CD4-positive, alpha-beta memory T cell (primary cell): ENCODE results near the gene FKBP4. TPM values are rescaled to one million over a fixed set of nuclear protein-coding genes. Genes with fewer than 3 reads are reported as not detected.

Experiments
- CTCF ChIA-PET: fragments of 350-600 bp; sonication (Branson Sonifier 250); formaldehyde crosslinking; loops from one replicate; lab custom pipeline; 2021; ENCODE audit warnings: inconsistent platforms; ENCODE audit not compliant: partially characterized antibody; lab: Charles Lee
- POLR2A ChIA-PET: fragments of 350-600 bp; sonication (Branson Sonifier 250); formaldehyde crosslinking; loops from one replicate; lab custom pipeline; 2021; ENCODE audit not compliant: partially characterized antibody; lab: Charles Lee
- DNase-seq, 5 donors: peaks; one replicate each; pipeline versions ENCODE4 v3.0.0 to v3.0.0-alpha.2; 2020 to 2022; ENCODE audit warnings: mixed read lengths in 1 of 5
- H3K27ac ChIP-seq: one replicate; pipeline ENCODE4 v1.7.0; 2013; ENCODE audit warnings: low read depth, low read length
- H3K27me3 ChIP-seq: 2 replicates; pipeline ENCODE4 v1.7.0; 2013; ENCODE audit warnings: mild to moderate bottlenecking, low read length, moderate library complexity; ENCODE audit not compliant: insufficient read depth
- H3K36me3 ChIP-seq: 2 replicates; pipeline ENCODE4 v1.7.0; 2013; ENCODE audit warnings: mild to moderate bottlenecking, low read length, moderate library complexity; ENCODE audit not compliant: insufficient read depth
- H3K4me1 ChIP-seq: 2 replicates; pipeline ENCODE4 v1.7.0; 2013; ENCODE audit warnings: mild to moderate bottlenecking, low read length, moderate library complexity; ENCODE audit not compliant: insufficient read depth
- H3K4me3 ChIP-seq, 2 donors: one replicate each; pipeline ENCODE4 v1.7.0; 2013; ENCODE audit warnings: low read length in 2 of 2, mild to moderate bottlenecking in 1 of 2
- H3K9me3 ChIP-seq, 2 donors: one replicate each; pipeline ENCODE4 v1.7.0; 2013; ENCODE audit warnings: low read length in 2 of 2, control low read depth in 1 of 2; ENCODE audit not compliant: control insufficient read depth in 1 of 2
- H3K27ac Mint-ChIP-seq, 7 donors: one replicate each; pipeline ENCODE4 v1.8.0; 2020 to 2021; ENCODE audit warnings: mixed read lengths in 7 of 7, mild to moderate bottlenecking in 6 of 7, inconsistent platforms in 3 of 7, moderate library complexity in 3 of 7
- H3K27me3 Mint-ChIP-seq, 2 donors: one replicate each; pipeline ENCODE4 v1.8.0; 2020 to 2021; ENCODE audit warnings: mixed read lengths in 2 of 2
- H3K36me3 Mint-ChIP-seq, 2 donors: one replicate each; pipeline ENCODE4 v1.8.0; 2020 to 2021; ENCODE audit warnings: mixed read lengths in 2 of 2, inconsistent platforms in 1 of 2, mild to moderate bottlenecking in 1 of 2
- H3K4me1 Mint-ChIP-seq, 4 donors: one replicate each; pipeline ENCODE4 v1.8.0; 2020 to 2021; ENCODE audit warnings: mixed read lengths in 4 of 4, mild to moderate bottlenecking in 1 of 4
- H3K4me3 Mint-ChIP-seq, 8 donors: one replicate each; pipeline ENCODE4 v1.8.0; 2020 to 2021; ENCODE audit warnings: mixed read lengths in 8 of 8, mild to moderate bottlenecking in 7 of 8, moderate library complexity in 6 of 8, inconsistent platforms in 3 of 8
- H3K9me3 Mint-ChIP-seq, 8 donors: one replicate each; pipeline ENCODE4 v1.8.0; 2020 to 2021; ENCODE audit warnings: mixed read lengths in 8 of 8, mild to moderate bottlenecking in 5 of 8, inconsistent platforms in 3 of 8, moderate library complexity in 1 of 8
- intact Hi-C: fragments of 100-400 bp; cut with micrococcal nuclease; formaldehyde crosslinking; loops from one replicate; pipeline ENCODE4 v1.15.1; 2023
- polyA plus RNA-seq, 2 donors: library from polyadenylated mRNA; unstranded; fragments of 300-500 nt; fragmentation: Illumina TruSeq; gene quantifications; one replicate each; pipeline ENCODE4 v1.2.3, GENCODE V29; 2021
- total RNA-seq, 2 experiments: library from RNA; stranded (reverse); gene quantifications; one replicate each; pipeline ENCODE4 v1.2.3, GENCODE V29; 2021

Gene FKBP4
- total and polyA plus RNA-seq, 4 experiments from 2014 or later: 24.9 to 53.3 (median 43.1) TPM

GRCh38 chr12:2793561-2793960, 1.2 kb upstream of the FKBP4 start:
- ChIA-PET CTCF (interaction anchor here (2.0 kb wide), 1 partner anchor 111 kb away, joined by 6 read pairs; no protein-coding TSS in a partner anchor), POLR2A (interaction anchor here (1.8 to 3.2 kb wide), 2 partner anchors 9 to 103 kb away, joined by 6 to 55 read pairs; no protein-coding TSS in a partner anchor)
- no peaks in the 10 kb centered on the region for H3K27me3 ChIP-seq
- H3K27ac ChIP-seq: no peak overlapping the region
- no peaks in the 10 kb centered on the region for H3K9me3 ChIP-seq
- intact Hi-C loops: loop anchor here (10.0 kb wide), 1 partner anchor 789 kb away; the partner anchor contains the start of gene DCP1B
- no peak overlapping the region for H3K4me3 ChIP-seq
- no peaks in the 10 kb centered on the region for H3K27me3 Mint-ChIP-seq
- H3K27ac Mint-ChIP-seq: peak overlapping the region in 2 of 7 donors; percentile 64 to 65
- no peak for DNase-seq
- peaks cover 11 to 36% (median 14%) of the 10 kb centered on the region in 4 donors for H3K4me1 Mint-ChIP-seq
- H3K4me1 ChIP-seq: peaks cover 11% of the 10 kb centered on the region
- H3K36me3 ChIP-seq: peaks cover 8% of the 10 kb centered on the region
- peak overlapping the region; percentile 67 to 90 (median 80) for H3K4me3 Mint-ChIP-seq
- peaks cover 13 to 15% of the 10 kb centered on the region in 2 donors for H3K36me3 Mint-ChIP-seq
- H3K9me3 Mint-ChIP-seq: no peaks in the 10 kb centered on the region

- Histone ChIP-seq H3K27me3 (no peaks in the 10 kb centered on the region), H3K4me1 (peaks cover 11% of the 10 kb centered on the region), H3K9me3 (no peaks in the 10 kb centered on the region), H3K4me3 (peak overlapping the region; percentile 8 to 64), H3K27ac (peak overlapping the region; percentile 44), H3K36me3 (peaks cover 15% of the 10 kb centered on the region)
- Mint-ChIP-seq H3K27me3 (no peaks in the 10 kb centered on the region), H3K27ac (peak overlapping the region in 3 of 7 donors; percentile 4 to 87 (median 77)), H3K4me3 (peak overlapping the region; percentile 82 to 93 (median 88)), H3K9me3 (no peaks in the 10 kb centered on the region), H3K4me1 (peaks cover 11 to 36% (median 14%) of the 10 kb centered on the region in 4 donors), H3K36me3 (peaks cover 20 to 22% of the 10 kb centered on the region in 2 donors)
- intact Hi-C loops: loop anchor here (1.0 to 10.0 kb wide), 4 partner anchors 18 to 789 kb away; partner anchors contain the start of genes DCP1B, FOXM1, ITFG2 and RHNO1
- ChIA-PET CTCF (interaction anchor here (2.0 to 2.7 kb wide), 2 partner anchors 10 to 112 kb away, joined by 6 to 18 read pairs; no protein-coding TSS in a partner anchor), POLR2A (interaction anchor here (0.7 to 3.2 kb wide), 7 partner anchors 9 to 103 kb away, joined by 3 to 55 read pairs (median 6); partner anchors contain the start of gene ITFG2)
- DNase-seq: peak in 2 of 5 donors; percentile 16 to 20
Observed at GRCh38 chr12:2794191-2794735, 507 bp upstream of the FKBP4 start.

- Histone ChIP-seq H3K9me3 (no peaks in the 10 kb centered on the region), H3K4me3 (peak overlapping the region; percentile 81 to 83), H3K27ac (peak overlapping the region; percentile 55), H3K36me3 (peaks cover 27% of the 10 kb centered on the region), H3K27me3 (no peaks in the 10 kb centered on the region), H3K4me1 (peaks cover 11% of the 10 kb centered on the region)
- POLR2A ChIA-PET: interaction anchor here (0.8 to 3.2 kb wide), 12 partner anchors 10 to 1236 kb away, joined by 3 to 55 read pairs (median 6); partner anchors contain the start of genes FOXM1, ITFG2, RHNO1 and TULP3
- intact Hi-C loops: loop anchor here (1.0 to 10.0 kb wide), 2 partner anchors 95 to 791 kb away; partner anchors contain the start of genes DCP1B and TULP3
- Mint-ChIP-seq H3K27me3 (no peaks in the 10 kb centered on the region), H3K36me3 (peaks cover 33 to 35% of the 10 kb centered on the region in 2 donors), H3K4me3 (peak overlapping the region; percentile 91 to 97 (median 94)), H3K9me3 (no peaks in the 10 kb centered on the region), H3K4me1 (peaks cover 11 to 36% (median 14%) of the 10 kb centered on the region in 4 donors), H3K27ac (peak overlapping the region in 6 of 7 donors; percentile 66 to 96 (median 93))
- CTCF ChIA-PET: interaction anchor here (0.9 to 2.7 kb wide), 7 partner anchors 11 to 113 kb away, joined by 3 to 19 read pairs (median 4); partner anchors contain the start of gene ITFG2
- peak; percentile 69 to 79 (median 70) for DNase-seq
Observed at GRCh38 chr12:2795291-2796186, 769 bp downstream of the FKBP4 start.

GRCh38 chr12:2796187-2796666, 1.5 kb downstream of the FKBP4 start:
- POLR2A ChIA-PET: interaction anchor here (0.6 to 3.2 kb wide), 10 partner anchors 9 to 1236 kb away, joined by 3 to 55 read pairs (median 6); partner anchors contain the start of genes FOXM1, ITFG2, RHNO1 and TULP3
- peaks cover 11 to 36% (median 14%) of the 10 kb centered on the region in 4 donors for H3K4me1 Mint-ChIP-seq

GRCh38 chr12:2797721-2798418, 3.1 kb downstream of the FKBP4 start:
- intact Hi-C loops: loop anchor here (10.0 kb wide), 1 partner anchor 793 kb away; the partner anchor contains the start of gene DCP1B

More at GRCh38 chr12:2796187-2796666, 1.5 kb downstream of the FKBP4 start:
- CTCF ChIA-PET: interaction anchor here (0.9 to 2.7 kb wide), 5 partner anchors 12 to 113 kb away, joined by 3 to 19 read pairs (median 7); partner anchors contain the start of gene ITFG2
- Mint-ChIP-seq H3K36me3 (peaks cover 40 to 41% of the 10 kb centered on the region in 2 donors), H3K9me3 (no peaks in the 10 kb centered on the region), H3K27ac (peak overlapping the region; percentile 66 to 96 (median 93)), H3K4me3 (peak overlapping the region; percentile 91 to 97 (median 94)), H3K27me3 (no peaks in the 10 kb centered on the region)
- no peaks in the 10 kb centered on the region for H3K27me3 ChIP-seq
- H3K9me3 ChIP-seq: no peaks in the 10 kb centered on the region
- peak overlapping the region; percentile 55 for H3K27ac ChIP-seq
- H3K4me1 ChIP-seq: peaks cover 11% of the 10 kb centered on the region
- DNase-seq: no peak
- peaks cover 34% of the 10 kb centered on the region for H3K36me3 ChIP-seq
- H3K4me3 ChIP-seq: peak overlapping the region; percentile 81 to 83
- intact Hi-C loops: loop anchor here (10.0 kb wide), 1 partner anchor 791 kb away; the partner anchor contains the start of gene DCP1B

More at GRCh38 chr12:2797721-2798418, 3.1 kb downstream of the FKBP4 start:
- no peak overlapping the region for H3K27ac ChIP-seq
- no peaks in the 10 kb centered on the region for H3K9me3 ChIP-seq
- H3K4me3 Mint-ChIP-seq: peak overlapping the region in 4 of 8 donors; percentile 36 to 59 (median 42)
- H3K27me3 ChIP-seq: no peaks in the 10 kb centered on the region
- peaks cover 11% of the 10 kb centered on the region for H3K4me1 ChIP-seq
- peaks cover 48% of the 10 kb centered on the region for H3K36me3 ChIP-seq
- ChIA-PET POLR2A (interaction anchor here (1.8 kb wide), 1 partner anchor 106 kb away, joined by 5 read pairs; no protein-coding TSS in a partner anchor), CTCF (interaction anchor here (2.7 kb wide), 1 partner anchor 15 kb away, joined by 19 read pairs; the partner anchor contains the start of gene ITFG2)
- peaks cover 51 to 56% of the 10 kb centered on the region in 2 donors for H3K36me3 Mint-ChIP-seq
- no peaks in the 10 kb centered on the region for H3K9me3 Mint-ChIP-seq
- peak overlapping the region in 4 of 7 donors; percentile 38 to 96 (median 58) for H3K27ac Mint-ChIP-seq
- H3K4me1 Mint-ChIP-seq: peaks cover 11 to 36% (median 14%) of the 10 kb centered on the region in 4 donors
- no peak overlapping the region for H3K4me3 ChIP-seq
- no peak for DNase-seq
- H3K27me3 Mint-ChIP-seq: no peaks in the 10 kb centered on the region
